GM06990 (cell line): Measurements from ENCODE around the gene HSPA4L.
A peak's percentile ranks its signal among the peaks of the same experiment; 100 is the strongest.

Experiments used
- DNase-seq: peaks from one replicate; pipeline ENCODE4 v3.0.0-alpha.2; 2011; ENCODE audit not compliant: insufficient read length; ENCODE audit errors: extremely low read depth
- H3K27me3 ChIP-seq: replicated peaks from 2 replicates; pipeline ENCODE4 v1.6.0; 2011; ENCODE audit warnings: low read length; ENCODE audit not compliant: control insufficient read depth, insufficient read depth
- H3K36me3 ChIP-seq: 2 replicates; pipeline ENCODE4 v1.5.1; 2011; ENCODE audit warnings: low read length; ENCODE audit not compliant: control insufficient read depth, insufficient read depth
- H3K4me3 ChIP-seq: replicated peaks from 2 replicates; pipeline ENCODE4 v1.5.1; 2011; ENCODE audit warnings: low read depth, mild to moderate bottlenecking, control low read depth, low read length
- TF ChIP-seq, protein P1 (sequence below): IDR thresholded peaks from 2 replicates; pipeline ENCODE4 v1.5.1; 2011; ENCODE audit warnings: low read length, control low read depth, mild to moderate bottlenecking, inconsistent platforms; ENCODE audit not compliant: insufficient read depth, poor library complexity, severe bottlenecking

Gene HSPA4L

GRCh38 chr4:127809173-127809800, 27.2 kb downstream of the HSPA4L start:
- TF ChIP-seq, protein P1, sequence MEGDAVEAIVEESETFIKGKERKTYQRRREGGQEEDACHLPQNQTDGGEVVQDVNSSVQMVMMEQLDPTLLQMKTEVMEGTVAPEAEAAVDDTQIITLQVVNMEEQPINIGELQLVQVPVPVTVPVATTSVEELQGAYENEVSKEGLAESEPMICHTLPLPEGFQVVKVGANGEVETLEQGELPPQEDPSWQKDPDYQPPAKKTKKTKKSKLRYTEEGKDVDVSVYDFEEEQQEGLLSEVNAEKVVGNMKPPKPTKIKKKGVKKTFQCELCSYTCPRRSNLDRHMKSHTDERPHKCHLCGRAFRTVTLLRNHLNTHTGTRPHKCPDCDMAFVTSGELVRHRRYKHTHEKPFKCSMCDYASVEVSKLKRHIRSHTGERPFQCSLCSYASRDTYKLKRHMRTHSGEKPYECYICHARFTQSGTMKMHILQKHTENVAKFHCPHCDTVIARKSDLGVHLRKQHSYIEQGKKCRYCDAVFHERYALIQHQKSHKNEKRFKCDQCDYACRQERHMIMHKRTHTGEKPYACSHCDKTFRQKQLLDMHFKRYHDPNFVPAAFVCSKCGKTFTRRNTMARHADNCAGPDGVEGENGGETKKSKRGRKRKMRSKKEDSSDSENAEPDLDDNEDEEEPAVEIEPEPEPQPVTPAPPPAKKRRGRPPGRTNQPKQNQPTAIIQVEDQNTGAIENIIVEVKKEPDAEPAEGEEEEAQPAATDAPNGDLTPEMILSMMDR: peak; percentile 14
- Histone ChIP-seq H3K36me3 (no peaks in the 10 kb centered on the region; the same call in 1 of the 2 replicates), H3K27me3 (no peaks in the 10 kb centered on the region), H3K4me3 (no peak overlapping the region)
- no peak for DNase-seq

DNA sequence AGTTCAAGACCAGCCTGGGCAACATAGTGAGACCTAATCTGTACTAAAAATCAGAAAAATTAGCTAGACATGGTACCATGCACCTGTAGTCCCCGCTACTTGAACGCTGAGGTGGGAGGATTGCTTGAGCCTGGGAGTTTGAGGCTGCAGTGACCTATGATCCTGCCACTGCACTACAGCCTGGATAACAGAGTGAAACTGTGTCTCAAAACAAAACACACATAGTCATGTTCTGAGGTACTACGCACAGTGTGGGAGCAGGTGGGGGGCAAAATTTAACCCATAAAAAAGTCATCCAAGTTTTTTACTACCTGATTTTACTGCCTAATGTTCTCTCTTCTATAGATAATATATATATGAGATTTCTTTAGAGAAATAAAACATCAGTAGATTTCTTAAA, 28.4 kb downstream of the HSPA4L start:
- H3K27me3 ChIP-seq: no peaks in the 10 kb centered on the region
- no peaks in the 10 kb centered on the region; the same call in 1 of the 2 replicates for H3K36me3 ChIP-seq
- H3K4me3 ChIP-seq: no peak overlapping the region
- TF ChIP-seq, protein P1: no peak
- no peak for DNase-seq

- H3K36me3 ChIP-seq: no peaks in the 10 kb centered on the region
- no peak for DNase-seq
- TF ChIP-seq, protein P1: no peak
These were observed 40.3 kb downstream of the HSPA4L start for GRCh38 chr4:127822430-127822829.

GRCh38 chr4:127828121-127828520, 46.0 kb downstream of the HSPA4L start:
- Histone ChIP-seq H3K27me3 (no peaks in the 10 kb centered on the region), H3K4me3 (no peak overlapping the region), H3K36me3 (no peaks in the 10 kb centered on the region)
- TF ChIP-seq, protein P1: no peak
- no peak for DNase-seq

More at GRCh38 chr4:127822430-127822829, 40.3 kb downstream of the HSPA4L start:
- Histone ChIP-seq H3K27me3 (no peaks in the 10 kb centered on the region), H3K4me3 (no peak overlapping the region)

DNA sequence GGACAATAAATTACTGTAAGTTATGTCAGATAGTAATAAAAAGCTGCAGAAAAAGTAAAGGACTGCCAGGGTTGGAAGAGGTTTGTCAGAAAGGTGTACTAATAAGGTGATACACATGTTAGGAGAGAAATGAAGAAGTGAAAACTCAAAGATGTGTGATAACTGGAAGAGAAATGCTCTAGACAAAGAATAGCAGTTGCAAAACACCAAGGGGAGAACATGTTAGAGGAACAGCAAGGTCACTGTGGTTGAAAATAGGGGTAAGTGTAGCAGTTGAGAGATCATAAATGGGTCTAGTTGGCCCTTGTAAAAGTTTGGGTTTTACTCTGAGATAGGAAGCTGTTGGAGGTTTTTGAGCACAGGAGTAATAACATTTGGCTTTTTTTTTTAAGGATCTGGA, 46.9 kb downstream of the HSPA4L start:
- DNase-seq: peak; percentile 60
- Histone ChIP-seq H3K36me3 (no peaks in the 10 kb centered on the region), H3K27me3 (no peaks in the 10 kb centered on the region), H3K4me3 (no peak overlapping the region)
- TF ChIP-seq, protein P1: no peak

DNA sequence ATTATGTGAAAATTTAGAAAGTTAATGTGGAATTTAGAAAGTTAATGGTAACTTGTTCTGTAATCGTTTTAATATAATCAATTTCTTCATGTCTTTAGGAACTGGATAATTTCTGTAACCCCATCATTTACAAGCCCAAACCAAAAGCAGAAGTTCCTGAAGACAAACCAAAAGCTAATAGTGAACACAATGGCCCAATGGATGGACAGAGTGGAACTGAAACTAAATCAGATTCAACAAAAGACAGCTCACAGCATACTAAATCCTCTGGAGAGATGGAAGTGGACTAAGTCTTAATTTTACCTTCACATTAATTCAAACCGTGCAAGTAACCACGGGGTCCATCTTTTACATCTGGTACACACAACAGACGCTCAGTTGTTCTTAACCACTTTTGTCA, 50.5 kb downstream of the HSPA4L start:
- peak; percentile 26 for DNase-seq
- Histone ChIP-seq H3K4me3 (no peak overlapping the region), H3K36me3 (no peaks in the 10 kb centered on the region), H3K27me3 (no peaks in the 10 kb centered on the region)
- TF ChIP-seq, protein P1: no peak
